Progenitor cell of endocrine pancreas (in vitro differentiated cells): ENCODE data around the gene SLC6A8. TPM values are rescaled to one million over a fixed set of nuclear protein-coding genes. Genes with fewer than 3 reads are reported as not detected.

ENCODE experiments used
- DNase-seq: peaks from one replicate; pipeline ENCODE4 v3.0.0; 2021; ENCODE audit warnings: low spot score; ENCODE audit not compliant: unreplicated experiment
- H3K27ac Mint-ChIP-seq: 2 replicates; pipeline ENCODE4 v1.8.0; 2021; ENCODE audit warnings: mild to moderate bottlenecking, moderate library complexity, mixed read lengths
- H3K27me3 Mint-ChIP-seq: 2 replicates; pipeline ENCODE4 v1.8.0; 2021; ENCODE audit warnings: mixed read lengths
- H3K36me3 Mint-ChIP-seq: 2 replicates; pipeline ENCODE4 v1.8.0; 2022; ENCODE audit warnings: mixed read lengths; ENCODE audit not compliant: insufficient read depth
- H3K4me1 Mint-ChIP-seq: 2 replicates; pipeline ENCODE4 v1.8.0; 2021; ENCODE audit warnings: low read depth, mixed read lengths
- H3K4me3 Mint-ChIP-seq: 2 replicates; pipeline ENCODE4 v1.8.0; 2021; ENCODE audit warnings: low read depth, mild to moderate bottlenecking, moderate library complexity, mixed read lengths
- H3K9me3 Mint-ChIP-seq: 2 replicates; pipeline ENCODE4 v1.8.0; 2021; ENCODE audit warnings: low read depth, mixed read lengths
- total RNA-seq: library from RNA; stranded (reverse); gene quantifications from 2 replicates; pipeline ENCODE4 v1.2.1, GENCODE V29; 2021
- TF ChIP-seq, protein P1 (sequence below): fragments of 200-600 bp; sonication (generic); IDR thresholded peaks from one replicate; pipeline ENCODE4 v1.5.0; 2021; ENCODE audit warnings: antibody characterized with exemption, mild to moderate bottlenecking; ENCODE audit not compliant: unreplicated experiment

The SLC6A8 gene
- total RNA-seq, 1 donor from 2014 or later: 52.2 TPM

DNA sequence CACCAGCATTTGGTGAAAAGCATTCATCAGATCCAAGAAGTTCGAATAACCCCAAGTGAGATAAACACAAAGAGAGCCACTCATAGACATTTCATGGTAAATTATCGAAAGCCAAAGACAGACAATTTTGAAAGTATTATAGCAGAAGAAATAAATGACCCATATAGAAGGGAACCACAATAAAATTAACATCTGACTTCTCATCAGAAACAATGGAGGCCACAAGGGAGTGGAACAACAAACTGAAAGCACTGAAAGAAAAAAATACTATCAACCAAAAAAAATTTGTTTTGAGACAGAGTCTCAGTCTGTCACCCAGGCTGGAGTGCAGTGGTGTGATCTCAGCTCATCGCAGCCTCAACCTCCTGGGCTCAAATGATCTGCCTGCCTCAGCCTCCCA, 28.5 kb upstream of the SLC6A8 start:
- no peak overlapping the region for H3K4me3 Mint-ChIP-seq
- peaks cover 21% of the 10 kb centered on the region for H3K27me3 Mint-ChIP-seq
- TF ChIP-seq, protein P1, sequence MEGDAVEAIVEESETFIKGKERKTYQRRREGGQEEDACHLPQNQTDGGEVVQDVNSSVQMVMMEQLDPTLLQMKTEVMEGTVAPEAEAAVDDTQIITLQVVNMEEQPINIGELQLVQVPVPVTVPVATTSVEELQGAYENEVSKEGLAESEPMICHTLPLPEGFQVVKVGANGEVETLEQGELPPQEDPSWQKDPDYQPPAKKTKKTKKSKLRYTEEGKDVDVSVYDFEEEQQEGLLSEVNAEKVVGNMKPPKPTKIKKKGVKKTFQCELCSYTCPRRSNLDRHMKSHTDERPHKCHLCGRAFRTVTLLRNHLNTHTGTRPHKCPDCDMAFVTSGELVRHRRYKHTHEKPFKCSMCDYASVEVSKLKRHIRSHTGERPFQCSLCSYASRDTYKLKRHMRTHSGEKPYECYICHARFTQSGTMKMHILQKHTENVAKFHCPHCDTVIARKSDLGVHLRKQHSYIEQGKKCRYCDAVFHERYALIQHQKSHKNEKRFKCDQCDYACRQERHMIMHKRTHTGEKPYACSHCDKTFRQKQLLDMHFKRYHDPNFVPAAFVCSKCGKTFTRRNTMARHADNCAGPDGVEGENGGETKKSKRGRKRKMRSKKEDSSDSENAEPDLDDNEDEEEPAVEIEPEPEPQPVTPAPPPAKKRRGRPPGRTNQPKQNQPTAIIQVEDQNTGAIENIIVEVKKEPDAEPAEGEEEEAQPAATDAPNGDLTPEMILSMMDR: no peak
- peaks cover 4% of the 10 kb centered on the region for H3K4me1 Mint-ChIP-seq
- no peaks in the 10 kb centered on the region for H3K36me3 Mint-ChIP-seq
- DNase-seq: no peak
- peaks cover 19% of the 10 kb centered on the region for H3K9me3 Mint-ChIP-seq
- H3K27ac Mint-ChIP-seq: no peak overlapping the region

DNA sequence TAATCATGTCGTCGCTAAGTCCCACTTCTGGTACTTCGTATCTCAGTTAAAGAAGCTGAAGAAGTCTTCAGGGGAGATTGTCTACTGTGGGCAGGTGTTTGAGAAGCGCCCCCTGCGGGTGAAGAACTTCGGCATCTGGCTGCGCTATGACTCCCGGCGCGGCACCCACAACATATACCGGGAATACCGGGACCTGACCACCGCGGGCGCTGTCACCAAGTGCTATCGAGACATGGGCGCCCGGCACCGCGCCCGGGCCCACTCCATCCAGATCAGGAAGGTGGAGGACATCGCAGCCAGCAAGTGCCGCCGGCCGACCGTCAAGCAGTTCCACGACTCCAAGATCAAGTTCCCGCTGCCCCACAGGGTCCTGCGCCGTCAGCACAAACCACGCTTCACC, 25.5 kb upstream of the SLC6A8 start:
- DNase-seq: peak; percentile 27
- Mint-ChIP-seq H3K4me3 (no peak overlapping the region), H3K27me3 (peaks cover 44% of the 10 kb centered on the region), H3K9me3 (peaks cover 19% of the 10 kb centered on the region), H3K27ac (no peak overlapping the region), H3K36me3 (no peaks in the 10 kb centered on the region), H3K4me1 (peaks cover 4% of the 10 kb centered on the region)
- TF ChIP-seq, protein P1: peak; percentile 55

DNA sequence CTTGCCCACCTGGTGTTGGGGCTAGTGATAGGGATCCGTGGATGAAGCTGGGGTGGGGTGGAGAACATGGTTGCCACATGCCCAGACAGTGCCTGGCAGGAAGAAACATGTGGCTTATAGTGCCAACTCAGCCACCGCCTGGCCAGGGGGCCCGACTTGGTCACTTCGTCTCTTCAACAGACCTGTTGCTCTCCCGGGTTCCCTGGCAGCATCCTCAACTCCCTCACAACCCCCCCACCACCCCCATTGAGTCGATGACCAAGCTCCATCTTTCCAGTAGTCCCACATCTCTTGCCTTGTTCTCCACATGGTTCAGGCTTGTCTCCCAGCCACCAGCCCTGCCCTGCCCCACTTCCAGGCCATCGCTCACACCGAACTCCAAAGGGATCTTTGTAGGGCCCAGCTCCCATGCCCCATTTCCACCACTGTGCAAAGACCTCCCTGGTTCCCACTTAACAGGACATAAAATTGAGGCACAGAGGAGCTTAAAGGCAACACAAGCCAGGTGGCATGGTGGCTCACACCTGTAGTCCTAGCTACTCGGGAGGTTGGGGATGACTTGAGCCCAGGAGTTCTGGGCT, 21.9 kb upstream of the SLC6A8 start:
- no peak overlapping the region for H3K27ac Mint-ChIP-seq
- H3K4me3 Mint-ChIP-seq: no peak overlapping the region
- TF ChIP-seq, protein P1: no peak
- DNase-seq: no peak
- no peaks in the 10 kb centered on the region for H3K36me3 Mint-ChIP-seq
- H3K9me3 Mint-ChIP-seq: peaks cover 12% of the 10 kb centered on the region
- peaks cover 4% of the 10 kb centered on the region for H3K4me1 Mint-ChIP-seq
- peaks cover 50% of the 10 kb centered on the region for H3K27me3 Mint-ChIP-seq

DNA sequence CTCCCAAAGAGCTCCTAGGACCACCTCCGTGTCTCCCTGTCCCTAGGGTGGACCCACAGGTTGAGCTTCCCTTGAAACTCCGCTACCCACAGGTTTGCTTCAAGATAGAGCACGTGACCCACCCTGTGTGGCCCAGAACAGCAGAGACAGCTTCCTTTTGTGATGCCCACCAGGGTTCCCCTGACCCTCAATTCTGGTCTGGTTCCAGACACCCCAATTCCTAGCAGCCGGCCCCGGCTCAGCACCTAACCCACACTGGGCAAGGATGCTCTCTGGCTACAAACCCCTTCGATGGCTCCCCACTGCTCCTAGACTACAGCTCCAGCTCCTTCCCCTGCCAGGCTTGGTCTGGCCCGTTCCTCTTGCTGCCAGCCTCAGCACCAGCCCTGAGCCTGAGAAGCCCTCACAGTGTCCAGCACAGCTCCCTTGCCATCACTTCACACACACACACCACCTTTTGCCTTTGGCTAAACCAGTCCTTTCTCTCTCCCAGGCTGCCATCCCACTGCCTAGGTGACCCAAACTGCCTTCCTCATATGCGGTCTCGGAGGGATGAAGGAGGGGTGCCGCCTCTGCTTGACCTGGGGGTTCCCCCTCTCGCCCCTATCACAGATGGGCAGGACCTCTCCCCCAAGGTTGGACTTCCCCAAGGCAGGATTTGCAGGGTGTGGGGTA, 20.3 kb upstream of the SLC6A8 start:
- H3K27ac Mint-ChIP-seq: no peak overlapping the region
- TF ChIP-seq, protein P1: no peak

DNA sequence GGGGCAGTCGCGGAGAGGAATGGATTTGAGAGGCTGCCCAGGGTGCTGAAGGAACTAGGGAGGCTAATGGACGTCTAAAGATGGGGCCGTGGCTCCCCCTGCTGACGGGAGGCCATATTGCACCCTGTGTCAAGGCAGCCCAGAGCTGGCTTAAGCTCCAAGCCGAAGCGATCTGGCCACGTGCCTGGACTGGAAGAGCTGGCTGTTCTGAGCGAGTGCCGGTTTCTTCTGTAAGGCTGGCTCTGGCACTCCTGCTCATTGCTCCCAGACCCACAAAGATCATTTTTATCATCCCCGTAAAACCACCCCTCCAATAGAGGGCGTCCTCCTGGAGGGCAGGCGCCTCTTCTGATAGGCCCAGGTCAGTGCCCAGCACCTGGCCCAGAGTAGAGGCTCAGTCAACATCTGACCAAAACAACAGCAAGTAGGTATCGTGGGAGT, 19.8 kb upstream of the SLC6A8 start:
- Mint-ChIP-seq H3K4me1 (no peaks in the 10 kb centered on the region), H3K36me3 (no peaks in the 10 kb centered on the region), H3K27ac (no peak overlapping the region), H3K27me3 (peaks cover 39% of the 10 kb centered on the region), H3K9me3 (peaks cover 5% of the 10 kb centered on the region), H3K4me3 (no peak overlapping the region)
- DNase-seq: peak; percentile 73
- TF ChIP-seq, protein P1: peak; percentile 72

More for the DNA sequence above, 20.3 kb upstream of the SLC6A8 start:
- no peak for DNase-seq
- Mint-ChIP-seq H3K4me3 (no peak overlapping the region), H3K27me3 (peaks cover 40% of the 10 kb centered on the region), H3K4me1 (no peaks in the 10 kb centered on the region), H3K9me3 (peaks cover 8% of the 10 kb centered on the region), H3K36me3 (no peaks in the 10 kb centered on the region)
